Osteoblast (primary cell): ENCODE data around the gene SLC13A5. TPM values are rescaled to one million over a fixed set of nuclear protein-coding genes. Genes with fewer than 3 reads are reported as not detected.
A peak's percentile ranks its signal among the peaks of the same experiment; 100 is the strongest.

Experiments used
- DNase-seq: peaks from one replicate; pipeline ENCODE4 v3.0.0; 2011; ENCODE audit warnings: low spot score, mixed read lengths; ENCODE audit not compliant: insufficient read length; ENCODE audit errors: missing footprints
- H2AFZ ChIP-seq: 2 replicates; pipeline ENCODE4 v1.6.0; 2011; ENCODE audit warnings: mild to moderate bottlenecking, low read length
- H3K27ac ChIP-seq: 2 replicates; pipeline ENCODE4 v1.5.1; 2011; ENCODE audit warnings: mild to moderate bottlenecking, low read depth, low read length, moderate library complexity
- H3K27me3 ChIP-seq: 2 replicates; pipeline ENCODE4 v1.6.0; 2012; ENCODE audit warnings: mild to moderate bottlenecking, control low read depth, inconsistent platforms, low read length, moderate library complexity; ENCODE audit not compliant: insufficient read depth
- H3K36me3 ChIP-seq: 2 replicates; pipeline ENCODE4 v1.5.1; 2011; ENCODE audit warnings: mild to moderate bottlenecking, low read length, control low read depth, moderate library complexity; ENCODE audit not compliant: insufficient read depth
- H3K4me1 ChIP-seq: 2 replicates; pipeline ENCODE4 v1.5.1; 2011; ENCODE audit warnings: mild to moderate bottlenecking, low read length, control low read depth, moderate library complexity; ENCODE audit not compliant: insufficient read depth
- H3K4me2 ChIP-seq: 2 replicates; pipeline ENCODE4 v1.6.0; 2011; ENCODE audit warnings: mild to moderate bottlenecking, low read length; ENCODE audit not compliant: insufficient read depth
- H3K4me3 ChIP-seq: fragments of 200-600 bp; sonication (generic); 3 replicates; pipeline ENCODE4 v1.5.1; 2012; ENCODE audit warnings: mild to moderate bottlenecking, low read length, inconsistent platforms; ENCODE audit not compliant: insufficient read depth
- H3K79me2 ChIP-seq: 2 replicates; pipeline ENCODE4 v1.6.0; 2012; ENCODE audit warnings: mild to moderate bottlenecking, low read length, control low read depth, inconsistent platforms; ENCODE audit not compliant: insufficient read depth
- H3K9me3 ChIP-seq: 2 replicates; pipeline ENCODE4 v1.5.1; 2011; ENCODE audit warnings: low read depth, low read length, control low read depth
- H4K20me1 ChIP-seq: 2 replicates; pipeline ENCODE4 v1.6.0; 2012; ENCODE audit warnings: mild to moderate bottlenecking, low read length, control low read depth; ENCODE audit not compliant: insufficient read depth
- CTCF ChIP-seq: IDR thresholded peaks from 2 replicates; pipeline ENCODE4 v1.5.1; 2011; ENCODE audit warnings: mild to moderate bottlenecking, low read depth, low read length, moderate library complexity; ENCODE audit errors: extremely low read depth
- total RNA-seq: library from RNA; depleted of rRNA; stranded (reverse); fragments of >200 nt; gene quantifications from 2 replicates; pipeline ENCODE4 v1.2.3, GENCODE V29; 2012

The SLC13A5 gene
- total RNA-seq, 1 donor: not detected

GRCh38 chr17:6714315-6714874, 1.2 kb upstream of the SLC13A5 start:
- Histone ChIP-seq H3K4me3 (no peak overlapping the region), H3K4me2 (no peak overlapping the region), H3K36me3 (no peaks in the 10 kb centered on the region), H3K9me3 (no peaks in the 10 kb centered on the region), H3K79me2 (no peaks in the 10 kb centered on the region), H4K20me1 (no peaks in the 10 kb centered on the region), H3K27me3 (peaks cover 37% of the 10 kb centered on the region), H3K27ac (no peak overlapping the region), H3K4me1 (no peaks in the 10 kb centered on the region), H2AFZ (no peak overlapping the region)
- no peak for TF ChIP-seq CTCF
- peak; percentile 53 for DNase-seq

- Histone ChIP-seq H3K4me3 (no peak overlapping the region), H3K4me1 (no peaks in the 10 kb centered on the region), H3K9me3 (no peaks in the 10 kb centered on the region), H3K27me3 (peaks cover 37% of the 10 kb centered on the region), H2AFZ (no peak overlapping the region), H3K36me3 (no peaks in the 10 kb centered on the region), H4K20me1 (no peaks in the 10 kb centered on the region), H3K4me2 (no peak overlapping the region), H3K27ac (no peak overlapping the region), H3K79me2 (no peaks in the 10 kb centered on the region)
- TF ChIP-seq CTCF: no peak
- peak; percentile 36 for DNase-seq
Observed at GRCh38 chr17:6713918-6714271, 726 bp upstream of the SLC13A5 start.

- H3K4me3 ChIP-seq: no peak overlapping the region
- no peak overlapping the region for H2AFZ ChIP-seq
- H3K79me2 ChIP-seq: no peaks in the 10 kb centered on the region
- TF ChIP-seq CTCF: no peak
- H3K4me2 ChIP-seq: no peak overlapping the region
- H4K20me1 ChIP-seq: no peaks in the 10 kb centered on the region
- H3K27me3 ChIP-seq: peaks cover 40% of the 10 kb centered on the region
- no peaks in the 10 kb centered on the region for H3K4me1 ChIP-seq
- H3K36me3 ChIP-seq: no peaks in the 10 kb centered on the region
- H3K9me3 ChIP-seq: no peaks in the 10 kb centered on the region
- DNase-seq: no peak
- no peak overlapping the region for H3K27ac ChIP-seq
Observed at GRCh38 chr17:6712854-6713129, 377 bp downstream of the SLC13A5 start.

GRCh38 chr17:6712058-6712853, 913 bp downstream of the SLC13A5 start:
- Histone ChIP-seq H3K4me2 (no peak overlapping the region), H3K27me3 (peaks cover 40% of the 10 kb centered on the region), H3K4me1 (no peaks in the 10 kb centered on the region), H3K4me3 (no peak overlapping the region), H2AFZ (no peak overlapping the region), H3K9me3 (no peaks in the 10 kb centered on the region), H3K36me3 (no peaks in the 10 kb centered on the region), H4K20me1 (no peaks in the 10 kb centered on the region), H3K27ac (no peak overlapping the region), H3K79me2 (no peaks in the 10 kb centered on the region)
- no peak for TF ChIP-seq CTCF
- peak; percentile 89 for DNase-seq
